Measurements from ENCODE around the gene DPY19L1.
"Not testable (repeated sequence)": the region's sequence is repeated elsewhere in the genome, so short reads cannot be mapped to it uniquely, and the experiment has no call there.

Gene DPY19L1

DNA sequence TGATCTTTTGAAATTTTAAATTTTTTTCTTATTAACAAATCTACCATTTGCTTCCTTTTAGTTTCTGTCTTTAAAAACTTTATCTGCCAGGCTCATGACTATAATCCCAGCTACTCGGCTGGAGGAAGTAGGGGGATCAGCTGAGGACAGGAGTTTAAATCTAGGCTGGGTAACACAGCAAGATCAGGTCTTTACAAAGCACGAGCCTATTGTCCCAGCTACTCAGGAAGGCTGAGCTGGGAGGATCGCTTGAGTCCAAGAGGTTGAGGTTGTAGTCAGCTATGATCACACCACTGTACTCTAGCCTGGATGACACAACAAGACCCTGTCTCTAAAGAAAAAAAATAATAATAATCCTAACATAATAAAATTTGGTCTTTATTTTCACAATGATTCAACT lies 17.5 kb downstream of the DPY19L1 start:
- Mint-ChIP-seq H3K4me1 (ENCODE audit: low read depth) (no peaks in the 10 kb centered on the region), H3K9me3 (no peaks in the 10 kb centered on the region), H3K27me3 (ENCODE audit: low read depth) (no peaks in the 10 kb centered on the region), H3K36me3 (ENCODE audit: low read depth) (peaks cover 3% of the 10 kb centered on the region), H3K4me3 (no peak overlapping the region), H3K27ac (no peak overlapping the region)
- DNase-seq (ENCODE audit: low spot score) = no peak

DNA sequence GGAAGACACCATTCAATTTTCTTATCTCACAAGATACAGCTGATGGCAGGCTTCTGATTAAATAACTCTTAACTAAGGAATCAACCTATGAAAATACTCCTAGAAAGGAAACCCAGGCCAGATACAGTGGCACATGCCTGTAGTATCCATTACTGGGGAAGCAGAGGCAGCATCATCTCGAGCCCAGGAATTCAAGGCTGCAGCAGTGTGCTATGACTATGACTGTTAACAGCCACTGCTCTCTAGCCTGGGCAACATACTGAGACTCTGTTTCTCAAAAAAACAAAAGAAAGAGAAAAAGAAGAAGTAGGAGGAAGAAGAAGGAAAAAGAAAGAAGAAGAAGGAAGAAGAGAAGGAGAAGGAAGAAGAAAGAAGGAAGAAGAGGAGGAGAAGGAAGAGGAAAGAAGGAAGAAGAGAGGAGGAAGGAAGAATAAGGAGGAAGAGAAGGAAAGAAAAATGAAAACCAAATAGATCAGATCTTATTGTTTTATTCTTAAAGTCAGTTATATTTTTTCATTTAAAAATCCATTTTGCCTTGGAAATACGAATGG lies 18.0 kb downstream of the DPY19L1 start:
- H3K4me3 Mint-ChIP-seq = no peak overlapping the region
- H3K27ac Mint-ChIP-seq = no peak overlapping the region
- peaks cover 3% of the 10 kb centered on the region for H3K36me3 Mint-ChIP-seq (ENCODE audit: low read depth)
- no peaks in the 10 kb centered on the region for H3K9me3 Mint-ChIP-seq
- H3K4me1 Mint-ChIP-seq (ENCODE audit: low read depth) = no peaks in the 10 kb centered on the region
- H3K27me3 Mint-ChIP-seq (ENCODE audit: low read depth) = no peaks in the 10 kb centered on the region
- no peak for DNase-seq (ENCODE audit: low spot score)

- no peak overlapping the region for H3K4me3 Mint-ChIP-seq
- H3K27ac Mint-ChIP-seq = no peak overlapping the region
- DNase-seq (ENCODE audit: low spot score) = no peak
- no peaks in the 10 kb centered on the region for H3K4me1 Mint-ChIP-seq (ENCODE audit: low read depth)
- H3K27me3 Mint-ChIP-seq (ENCODE audit: low read depth) = no peaks in the 10 kb centered on the region
- no peaks in the 10 kb centered on the region for H3K9me3 Mint-ChIP-seq
- H3K36me3 Mint-ChIP-seq (ENCODE audit: low read depth) = peaks cover 6% of the 10 kb centered on the region
These were observed 21.9 kb downstream of the DPY19L1 start for GRCh38 chr7:35015346-35015859.

DNA sequence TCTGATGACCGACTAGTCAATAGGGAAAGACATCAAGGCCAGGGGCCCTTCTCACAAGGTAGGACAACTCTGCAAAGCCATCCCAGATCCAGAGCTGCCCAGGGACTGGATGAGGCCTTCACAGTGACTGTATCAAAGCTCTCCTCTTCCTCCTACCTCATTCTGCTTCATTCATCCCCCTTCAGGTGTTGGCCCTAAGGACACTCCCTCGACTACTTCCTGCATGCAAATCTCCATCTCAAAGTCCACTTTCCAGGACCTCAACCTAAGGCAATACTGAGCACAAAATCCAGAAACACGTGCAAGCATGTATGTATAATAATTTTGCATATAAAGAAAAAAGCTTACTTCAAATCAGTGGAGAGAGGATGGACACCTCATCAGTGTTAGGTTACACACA lies 25.1 kb downstream of the DPY19L1 start:
- H3K9me3 Mint-ChIP-seq = no peaks in the 10 kb centered on the region
- DNase-seq (ENCODE audit: low spot score) = no peak

DNA sequence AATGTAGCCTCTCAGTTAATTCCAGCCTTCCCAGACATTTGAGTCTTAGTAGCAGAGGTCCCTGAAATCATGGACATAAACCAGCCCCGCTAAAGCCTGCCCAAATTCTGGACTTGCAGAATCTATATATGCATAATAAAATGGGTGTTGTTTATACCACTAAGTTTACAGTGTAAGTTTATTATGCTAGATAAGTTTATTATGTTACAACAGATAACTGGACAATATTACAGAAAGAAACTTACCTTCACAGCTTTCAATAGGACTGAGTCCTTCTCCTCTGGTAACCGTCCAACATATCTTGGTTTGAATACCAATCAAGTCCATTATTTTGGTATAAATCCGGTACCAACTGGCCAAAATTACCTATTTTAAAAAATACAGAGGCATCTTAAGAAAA lies 26.2 kb downstream of the DPY19L1 start:
- no peaks in the 10 kb centered on the region for H3K27me3 Mint-ChIP-seq (ENCODE audit: low read depth)
- no peaks in the 10 kb centered on the region for H3K4me1 Mint-ChIP-seq (ENCODE audit: low read depth)
- H3K36me3 Mint-ChIP-seq (ENCODE audit: low read depth) = peaks cover 5% of the 10 kb centered on the region
- no peak for DNase-seq (ENCODE audit: low spot score)
- H3K4me3 Mint-ChIP-seq = no peak overlapping the region
- H3K27ac Mint-ChIP-seq = no peak overlapping the region
- no peaks in the 10 kb centered on the region for H3K9me3 Mint-ChIP-seq

More for the DNA sequence above, 25.1 kb downstream of the DPY19L1 start:
- Mint-ChIP-seq H3K27ac (no peak overlapping the region), H3K4me3 (no peak overlapping the region), H3K36me3 (ENCODE audit: low read depth) (peaks cover 6% of the 10 kb centered on the region), H3K4me1 (ENCODE audit: low read depth) (no peaks in the 10 kb centered on the region), H3K27me3 (ENCODE audit: low read depth) (no peaks in the 10 kb centered on the region)

- H3K4me1 Mint-ChIP-seq (ENCODE audit: low read depth) = no peaks in the 10 kb centered on the region
- no peaks in the 10 kb centered on the region for H3K9me3 Mint-ChIP-seq
- no peak for DNase-seq (ENCODE audit: low spot score)
- H3K27me3 Mint-ChIP-seq (ENCODE audit: low read depth) = no peaks in the 10 kb centered on the region
- peaks cover 6% of the 10 kb centered on the region for H3K36me3 Mint-ChIP-seq (ENCODE audit: low read depth)
- no peak overlapping the region for H3K27ac Mint-ChIP-seq
- no peak overlapping the region for H3K4me3 Mint-ChIP-seq
These were observed 29.5 kb downstream of the DPY19L1 start for GRCh38 chr7:35007768-35008167.

GRCh38 chr7:35004531-35005095 lies 32.7 kb downstream of the DPY19L1 start:
- no peaks in the 10 kb centered on the region for H3K9me3 Mint-ChIP-seq
- DNase-seq (ENCODE audit: low spot score) = no peak
- peaks cover 3% of the 10 kb centered on the region for H3K36me3 Mint-ChIP-seq (ENCODE audit: low read depth)
- no peak overlapping the region for H3K27ac Mint-ChIP-seq
- no peak overlapping the region for H3K4me3 Mint-ChIP-seq
- H3K27me3 Mint-ChIP-seq (ENCODE audit: low read depth) = no peaks in the 10 kb centered on the region
- no peaks in the 10 kb centered on the region for H3K4me1 Mint-ChIP-seq (ENCODE audit: low read depth)

GRCh38 chr7:35003679-35004303 lies 33.5 kb downstream of the DPY19L1 start:
- H3K27ac Mint-ChIP-seq = no peak overlapping the region
- no peak for DNase-seq (ENCODE audit: low spot score)

GRCh38 chr7:35003177-35003650 lies 34.1 kb downstream of the DPY19L1 start:
- H3K27ac Mint-ChIP-seq; DNase-seq (ENCODE audit: low spot score); H3K9me3 Mint-ChIP-seq: not testable (repeated sequence)

More at GRCh38 chr7:35003679-35004303, 33.5 kb downstream of the DPY19L1 start:
- Mint-ChIP-seq H3K36me3 (ENCODE audit: low read depth) (peaks cover 3% of the 10 kb centered on the region), H3K27me3 (ENCODE audit: low read depth) (no peaks in the 10 kb centered on the region), H3K9me3 (no peaks in the 10 kb centered on the region), H3K4me3 (no peak overlapping the region), H3K4me1 (ENCODE audit: low read depth) (no peaks in the 10 kb centered on the region)

GRCh38 chr7:34998335-34998734 lies 39.0 kb downstream of the DPY19L1 start:
- not testable (repeated sequence) for H3K27ac Mint-ChIP-seq; H3K4me3 Mint-ChIP-seq; DNase-seq (ENCODE audit: low spot score); H3K9me3 Mint-ChIP-seq; H3K4me1 Mint-ChIP-seq (ENCODE audit: low read depth); H3K36me3 Mint-ChIP-seq (ENCODE audit: low read depth); H3K27me3 Mint-ChIP-seq (ENCODE audit: low read depth)

More at GRCh38 chr7:35003177-35003650, 34.1 kb downstream of the DPY19L1 start:
- not testable (repeated sequence) for H3K4me3 Mint-ChIP-seq; H3K4me1 Mint-ChIP-seq (ENCODE audit: low read depth); H3K27me3 Mint-ChIP-seq (ENCODE audit: low read depth); H3K36me3 Mint-ChIP-seq (ENCODE audit: low read depth)

GRCh38 chr7:34996423-34997090 lies 40.7 kb downstream of the DPY19L1 start:
- not testable (repeated sequence) for H3K4me3 Mint-ChIP-seq; H3K36me3 Mint-ChIP-seq (ENCODE audit: low read depth); H3K27ac Mint-ChIP-seq; H3K9me3 Mint-ChIP-seq; H3K27me3 Mint-ChIP-seq (ENCODE audit: low read depth); DNase-seq (ENCODE audit: low spot score)
- H3K4me1 Mint-ChIP-seq (ENCODE audit: low read depth) = peaks cover 14% of the 10 kb centered on the region

- no peak overlapping the region for H3K4me3 Mint-ChIP-seq
- no peaks in the 10 kb centered on the region for H3K9me3 Mint-ChIP-seq
- no peaks in the 10 kb centered on the region for H3K36me3 Mint-ChIP-seq (ENCODE audit: low read depth)
- H3K27me3 Mint-ChIP-seq (ENCODE audit: low read depth) = no peaks in the 10 kb centered on the region
- H3K27ac Mint-ChIP-seq = no peak overlapping the region
- DNase-seq (ENCODE audit: low spot score) = no peak
- H3K4me1 Mint-ChIP-seq (ENCODE audit: low read depth) = peaks cover 20% of the 10 kb centered on the region
These were observed 41.5 kb downstream of the DPY19L1 start for GRCh38 chr7:34995757-34996156.

GRCh38 chr7:34991938-34992840 lies 45.1 kb downstream of the DPY19L1 start:
- no peaks in the 10 kb centered on the region for H3K27me3 Mint-ChIP-seq (ENCODE audit: low read depth)
- H3K4me3 Mint-ChIP-seq = peak overlapping the region; percentile 81
- H3K36me3 Mint-ChIP-seq (ENCODE audit: low read depth) = peaks cover 1% of the 10 kb centered on the region
- DNase-seq (ENCODE audit: low spot score) = peak; percentile 59
- H3K4me1 Mint-ChIP-seq (ENCODE audit: low read depth) = peaks cover 24% of the 10 kb centered on the region
- no peaks in the 10 kb centered on the region for H3K9me3 Mint-ChIP-seq
- H3K27ac Mint-ChIP-seq = peak overlapping the region; percentile 94

All from T-helper 2 cell treated with Interferon-gamma antibody and Interleukin-4, amounts not matched to agents 5 μg/mL and 100 μg/mL, for 36 hours (primary cell).